Measurements from ENCODE around the gene ADPRHL1. TPM values are rescaled to one million over a fixed set of nuclear protein-coding genes. Genes with fewer than 3 reads are reported as not detected.
"Not testable (repeated sequence)": the region's sequence is repeated elsewhere in the genome, so short reads cannot be mapped to it uniquely, and the experiment has no call there.

ADPRHL1 gene
- total RNA-seq, 1 donor, result 2.4 TPM

GRCh38 chr13:113369881-113370280 is 83.4 kb downstream of the ADPRHL1 start:
- DNase-seq (ENCODE audit: low read depth), result no peak
- no peak for TF ChIP-seq CTCF (IDR thresholded peaks at IDR 0.05; ENCODE audit: insufficient read depth, low read length)
- no peak overlapping the region for H3K4me3 ChIP-seq (ENCODE audit: low read depth, low read length)

GRCh38 chr13:113369189-113369588 is 84.1 kb downstream of the ADPRHL1 start:
- TF ChIP-seq CTCF (IDR thresholded peaks at IDR 0.05; ENCODE audit: insufficient read depth, low read length), result no peak
- H3K4me3 ChIP-seq (ENCODE audit: low read depth, low read length), result no peak overlapping the region
- DNase-seq (ENCODE audit: low read depth), result no peak

- H3K4me3 ChIP-seq (ENCODE audit: low read depth, low read length); DNase-seq (ENCODE audit: low read depth): not testable (repeated sequence)
These were observed 84.9 kb downstream of the ADPRHL1 start for GRCh38 chr13:113368353-113368752.

- no peak for TF ChIP-seq CTCF (IDR thresholded peaks at IDR 0.05; ENCODE audit: insufficient read depth, low read length)
- H3K4me3 ChIP-seq (ENCODE audit: low read depth, low read length), result no peak overlapping the region
- DNase-seq (ENCODE audit: low read depth), result no peak
These were observed 85.5 kb downstream of the ADPRHL1 start for GRCh38 chr13:113367771-113368170.

GRCh38 chr13:113367020-113367560 is 86.2 kb downstream of the ADPRHL1 start:
- DNase-seq (ENCODE audit: low read depth), result no peak
- no peak for TF ChIP-seq CTCF (IDR thresholded peaks at IDR 0.05; ENCODE audit: insufficient read depth, low read length)
- H3K4me3 ChIP-seq (ENCODE audit: low read depth, low read length), result no peak overlapping the region

- no peak for TF ChIP-seq CTCF (IDR thresholded peaks at IDR 0.05; ENCODE audit: insufficient read depth, low read length)
- DNase-seq (ENCODE audit: low read depth), result no peak
- no peak overlapping the region for H3K4me3 ChIP-seq (ENCODE audit: low read depth, low read length)
These were observed 87.2 kb downstream of the ADPRHL1 start for GRCh38 chr13:113365971-113366588.

GRCh38 chr13:113365583-113365970 is 87.7 kb downstream of the ADPRHL1 start:
- DNase-seq (ENCODE audit: low read depth), result no peak
- H3K4me3 ChIP-seq (ENCODE audit: low read depth, low read length), result no peak overlapping the region
- TF ChIP-seq CTCF (IDR thresholded peaks at IDR 0.05; ENCODE audit: insufficient read depth, low read length), result no peak

Data from fibroblast of the aortic adventitia (primary cell).